SU-DHL-6 (cell line): ENCODE data around the gene ZNF84.

Source experiments
- H2AFZ ChIP-seq: fragments of 200-600 bp; sonication (generic); 2 replicates; pipeline ENCODE4 v1.6.1; 2014; ENCODE audit warnings: low read depth, mild to moderate bottlenecking, moderate library complexity, mixed read lengths, antibody characterized with exemption, low read length; ENCODE audit not compliant: severe bottlenecking
- H3F3A ChIP-seq: fragments of 200-600 bp; shearing (Covaris generic); 2 replicates; pipeline ENCODE4 v1.6.0; 2016; ENCODE audit warnings: antibody characterized with exemption, mild to moderate bottlenecking; ENCODE audit not compliant: insufficient read depth
- H3K27ac ChIP-seq: fragments of 200-600 bp; sonication (generic); 2 replicates; pipeline ENCODE4 v1.5.1; 2016; ENCODE audit warnings: low read depth, mild to moderate bottlenecking, low read length, moderate library complexity, mixed read lengths
- H3K27me3 ChIP-seq: fragments of 200-600 bp; sonication (generic), shearing (Covaris generic); 2 replicates; pipeline ENCODE4 v1.6.0; 2014; ENCODE audit warnings: mild to moderate bottlenecking, low read length
- H3K36me3 ChIP-seq: fragments of 200-600 bp; sonication (generic); 2 replicates; pipeline ENCODE4 v1.6.1; 2014; ENCODE audit warnings: mild to moderate bottlenecking, low read length, mixed read lengths
- H3K4me2 ChIP-seq: fragments of 300-600, 200-600 bp; shearing (Covaris generic), sonication (generic); 2 replicates; pipeline ENCODE4 v1.6.0; 2014; ENCODE audit warnings: low read length, low read depth, mild to moderate bottlenecking; ENCODE audit not compliant: poor library complexity, severe bottlenecking
- H3K4me3 ChIP-seq: fragments of 200-600 bp; sonication (generic); 2 replicates; pipeline ENCODE4 v1.5.1; 2014; ENCODE audit warnings: antibody characterized with exemption, low read length, mild to moderate bottlenecking, mixed read lengths; ENCODE audit not compliant: insufficient read depth, poor library complexity, severe bottlenecking
- H3K79me2 ChIP-seq: fragments of 200-600 bp; sonication (generic); 2 replicates; pipeline ENCODE4 v1.6.1; 2014; ENCODE audit warnings: mild to moderate bottlenecking, low read length, moderate library complexity; ENCODE audit not compliant: insufficient read depth
- H3K9ac ChIP-seq: fragments of 200-600 bp; sonication (generic); 2 replicates; pipeline ENCODE4 v1.7.0; 2014; ENCODE audit warnings: mild to moderate bottlenecking, low read length
- H3K9me2 ChIP-seq: fragments of 200-600 bp; sonication (generic); replicated peaks from 2 replicates; pipeline ENCODE4 v1.6.1; 2014; ENCODE audit warnings: low read length; ENCODE audit not compliant: insufficient read depth
- H3K9me3 ChIP-seq: fragments of 200-600 bp; sonication (generic); 2 replicates; pipeline ENCODE4 v1.6.1; 2014; ENCODE audit warnings: low read length, mixed read lengths; ENCODE audit not compliant: insufficient read depth
- H4K20me1 ChIP-seq: fragments of 200-600 bp; sonication (generic); 2 replicates; pipeline ENCODE4 v1.6.1; 2014; ENCODE audit warnings: low read depth, mild to moderate bottlenecking, antibody characterized with exemption, low read length, moderate library complexity, mixed read lengths
- CTCF ChIP-seq: fragments of 200-600 bp; sonication (generic); IDR thresholded peaks from one replicate; pipeline ENCODE4 v1.5.1; 2017; ENCODE audit warnings: antibody characterized with exemption, mild to moderate bottlenecking, low read length, moderate library complexity; ENCODE audit not compliant: insufficient read depth, poor library complexity, severe bottlenecking
- EZH2phosphoT487 ChIP-seq: fragments of 200-600 bp; sonication (generic), shearing (Covaris generic); conservative IDR thresholded peaks from 2 replicates; pipeline ENCODE4 v1.6.1; 2018; ENCODE audit warnings: mild to moderate bottlenecking, antibody characterized with exemption, low read length, moderate library complexity, mixed read lengths

ZNF84 gene

GRCh38 chr12:133105620-133106019 is 68.3 kb downstream of the ZNF84 start:
- no peak overlapping the region for H2AFZ ChIP-seq
- peaks cover 87% of the 10 kb centered on the region for H3K9me3 ChIP-seq
- no peaks in the 10 kb centered on the region for H3K79me2 ChIP-seq
- H3K27ac ChIP-seq, result no peak overlapping the region
- H3K4me3 ChIP-seq, result no peak overlapping the region
- no peaks in the 10 kb centered on the region for H3K27me3 ChIP-seq
- no peaks in the 10 kb centered on the region for H4K20me1 ChIP-seq
- no peaks in the 10 kb centered on the region for H3K9me2 ChIP-seq
- H3K9ac ChIP-seq, result no peak overlapping the region
- H3F3A ChIP-seq, result no peaks in the 10 kb centered on the region
- TF ChIP-seq EZH2phosphoT487, result no peak
- no peak overlapping the region for H3K4me2 ChIP-seq
- peaks cover 57% of the 10 kb centered on the region for H3K36me3 ChIP-seq

DNA sequence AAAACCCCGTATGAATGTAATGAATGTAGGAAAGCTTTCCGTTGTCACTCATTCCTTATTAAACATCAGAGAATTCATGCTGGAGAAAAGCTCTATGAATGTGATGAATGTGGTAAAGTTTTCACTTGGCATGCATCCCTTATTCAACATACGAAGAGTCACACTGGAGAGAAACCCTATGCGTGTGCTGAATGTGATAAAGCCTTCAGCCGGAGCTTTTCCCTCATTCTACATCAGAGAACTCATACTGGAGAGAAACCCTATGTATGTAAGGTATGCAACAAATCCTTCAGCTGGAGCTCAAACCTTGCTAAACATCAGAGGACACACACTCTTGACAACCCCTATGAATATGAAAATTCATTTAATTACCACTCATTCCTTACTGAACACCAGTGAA is 68.9 kb downstream of the ZNF84 start:
- H4K20me1 ChIP-seq, result no peaks in the 10 kb centered on the region
- H3F3A ChIP-seq, result no peaks in the 10 kb centered on the region
- no peak overlapping the region for H3K4me2 ChIP-seq
- no peaks in the 10 kb centered on the region for H3K79me2 ChIP-seq
- H3K4me3 ChIP-seq, result no peak overlapping the region
- peaks cover 55% of the 10 kb centered on the region for H3K36me3 ChIP-seq
- H3K9me2 ChIP-seq, result no peaks in the 10 kb centered on the region
- TF ChIP-seq CTCF (no peak), EZH2phosphoT487 (no peak)
- H2AFZ ChIP-seq, result no peak overlapping the region
- no peaks in the 10 kb centered on the region for H3K27me3 ChIP-seq
- H3K9me3 ChIP-seq, result peaks cover 87% of the 10 kb centered on the region
- no peak overlapping the region for H3K9ac ChIP-seq
- no peak overlapping the region for H3K27ac ChIP-seq

DNA sequence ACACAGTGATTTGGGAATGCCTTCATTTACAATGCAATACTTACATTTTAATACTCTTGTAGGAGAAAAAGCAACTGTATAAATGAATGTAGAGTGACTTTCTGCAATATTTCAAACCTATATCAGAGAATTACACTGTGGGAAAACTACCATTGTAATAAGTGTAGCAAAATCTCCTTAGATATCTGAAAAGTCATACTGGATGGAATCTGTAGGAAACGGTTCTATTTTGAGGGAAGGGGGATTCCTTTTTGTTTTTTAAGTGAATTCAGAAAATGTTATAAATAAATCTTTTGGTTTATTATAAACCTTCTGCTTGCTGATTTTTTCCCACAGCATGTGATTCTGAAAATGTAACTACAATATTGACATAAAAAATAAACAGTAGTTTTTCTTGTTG is 69.8 kb downstream of the ZNF84 start:
- H4K20me1 ChIP-seq, result no peaks in the 10 kb centered on the region
- H3K9me2 ChIP-seq, result no peaks in the 10 kb centered on the region
- peaks cover 81% of the 10 kb centered on the region for H3K9me3 ChIP-seq
- H3K27ac ChIP-seq, result no peak overlapping the region
- H3K4me2 ChIP-seq, result no peak overlapping the region
- no peak overlapping the region for H3K4me3 ChIP-seq
- H3K9ac ChIP-seq, result no peak overlapping the region
- H2AFZ ChIP-seq, result no peak overlapping the region
- H3K36me3 ChIP-seq, result peaks cover 49% of the 10 kb centered on the region
- no peaks in the 10 kb centered on the region for H3F3A ChIP-seq
- no peaks in the 10 kb centered on the region for H3K79me2 ChIP-seq
- TF ChIP-seq CTCF, result no peak
- TF ChIP-seq EZH2phosphoT487, result no peak
- H3K27me3 ChIP-seq, result no peaks in the 10 kb centered on the region

- Histone ChIP-seq H3K4me2 (no peak overlapping the region), H3F3A (no peaks in the 10 kb centered on the region), H3K9me3 (peaks cover 74% of the 10 kb centered on the region), H4K20me1 (no peaks in the 10 kb centered on the region), H3K79me2 (no peaks in the 10 kb centered on the region), H3K4me3 (no peak overlapping the region), H2AFZ (no peak overlapping the region), H3K27ac (no peak overlapping the region), H3K9me2 (no peaks in the 10 kb centered on the region), H3K27me3 (no peaks in the 10 kb centered on the region), H3K36me3 (peaks cover 44% of the 10 kb centered on the region), H3K9ac (no peak overlapping the region)
- TF ChIP-seq CTCF (no peak), EZH2phosphoT487 (no peak)
Measured at GRCh38 chr12:133108150-133108549, 70.8 kb downstream of the ZNF84 start.
